GM18505 (cell line): ENCODE data around the gene RRP12.
"Not testable (repeated sequence)": the region's sequence is repeated elsewhere in the genome, so short reads cannot be mapped to it uniquely, and the experiment has no call there.

Experiments used
- ATAC-seq: cut with Tn5 transposase; IDR thresholded peaks from one replicate; pipeline ENCODE4 v1.9.1; 2021; ENCODE audit not compliant: unreplicated experiment
- POLR2A ChIP-seq: IDR thresholded peaks from 4 replicates; pipeline ENCODE4 v1.6.1; 2011; ENCODE audit warnings: borderline replicate concordance; ENCODE audit not compliant: insufficient read depth, insufficient read length; ENCODE audit errors: extremely low read depth

RRP12 gene

GRCh38 chr10:97426776-97427570, 25.8 kb upstream of the RRP12 start:
- TF ChIP-seq POLR2A: no peak
- ATAC-seq: no peak

- ATAC-seq: peak; percentile 79
- peak; percentile 74 for TF ChIP-seq POLR2A
Measured at GRCh38 chr10:97425964-97426775, 25.0 kb upstream of the RRP12 start, which contains the start of gene PGAM1. Gene PGAM1 (plus strand): TSS chr10:97426191. CDS start chr10:97426308, 117 bp downstream.

GRCh38 chr10:97423757-97424098, 22.6 kb upstream of the RRP12 start:
- not testable (repeated sequence) for ATAC-seq

- TF ChIP-seq POLR2A: no peak
- no peak for ATAC-seq
Measured at GRCh38 chr10:97416565-97416964, 15.4 kb upstream of the RRP12 start.

GRCh38 chr10:97412891-97413304, 11.8 kb upstream of the RRP12 start:
- no peak for TF ChIP-seq POLR2A
- no peak for ATAC-seq

GRCh38 chr10:97411406-97411805, 10.3 kb upstream of the RRP12 start:
- no peak for ATAC-seq
- no peak for TF ChIP-seq POLR2A

GRCh38 chr10:97408496-97408992, 7.4 kb upstream of the RRP12 start:
- ATAC-seq: no peak
- no peak for TF ChIP-seq POLR2A

- TF ChIP-seq POLR2A: no peak
- no peak for ATAC-seq
Measured at GRCh38 chr10:97407952-97408248, 6.8 kb upstream of the RRP12 start.

GRCh38 chr10:97407211-97407951, 6.2 kb upstream of the RRP12 start:
- TF ChIP-seq POLR2A: no peak
- peak; percentile 79 for ATAC-seq

- not testable (repeated sequence) for ATAC-seq
Measured at GRCh38 chr10:97406483-97406882, 5.3 kb upstream of the RRP12 start.

- no peak for TF ChIP-seq POLR2A
- no peak for ATAC-seq
Measured at GRCh38 chr10:97406064-97406463, 4.9 kb upstream of the RRP12 start.

GRCh38 chr10:97404044-97404443, 2.9 kb upstream of the RRP12 start:
- TF ChIP-seq POLR2A: no peak
- ATAC-seq: no peak

- no peak for TF ChIP-seq POLR2A
- no peak for ATAC-seq
Measured at GRCh38 chr10:97401455-97401919, 347 bp upstream of the RRP12 start.
